ENCODE data around the gene NR6A1. TPM values are rescaled to one million over a fixed set of nuclear protein-coding genes. Genes with fewer than 3 reads are reported as not detected.

The NR6A1 gene
- total and polyA plus RNA-seq, 2 experiments from 2014 or later, result 44.2 to 139 TPM

- TF ChIP-seq, protein P1, sequence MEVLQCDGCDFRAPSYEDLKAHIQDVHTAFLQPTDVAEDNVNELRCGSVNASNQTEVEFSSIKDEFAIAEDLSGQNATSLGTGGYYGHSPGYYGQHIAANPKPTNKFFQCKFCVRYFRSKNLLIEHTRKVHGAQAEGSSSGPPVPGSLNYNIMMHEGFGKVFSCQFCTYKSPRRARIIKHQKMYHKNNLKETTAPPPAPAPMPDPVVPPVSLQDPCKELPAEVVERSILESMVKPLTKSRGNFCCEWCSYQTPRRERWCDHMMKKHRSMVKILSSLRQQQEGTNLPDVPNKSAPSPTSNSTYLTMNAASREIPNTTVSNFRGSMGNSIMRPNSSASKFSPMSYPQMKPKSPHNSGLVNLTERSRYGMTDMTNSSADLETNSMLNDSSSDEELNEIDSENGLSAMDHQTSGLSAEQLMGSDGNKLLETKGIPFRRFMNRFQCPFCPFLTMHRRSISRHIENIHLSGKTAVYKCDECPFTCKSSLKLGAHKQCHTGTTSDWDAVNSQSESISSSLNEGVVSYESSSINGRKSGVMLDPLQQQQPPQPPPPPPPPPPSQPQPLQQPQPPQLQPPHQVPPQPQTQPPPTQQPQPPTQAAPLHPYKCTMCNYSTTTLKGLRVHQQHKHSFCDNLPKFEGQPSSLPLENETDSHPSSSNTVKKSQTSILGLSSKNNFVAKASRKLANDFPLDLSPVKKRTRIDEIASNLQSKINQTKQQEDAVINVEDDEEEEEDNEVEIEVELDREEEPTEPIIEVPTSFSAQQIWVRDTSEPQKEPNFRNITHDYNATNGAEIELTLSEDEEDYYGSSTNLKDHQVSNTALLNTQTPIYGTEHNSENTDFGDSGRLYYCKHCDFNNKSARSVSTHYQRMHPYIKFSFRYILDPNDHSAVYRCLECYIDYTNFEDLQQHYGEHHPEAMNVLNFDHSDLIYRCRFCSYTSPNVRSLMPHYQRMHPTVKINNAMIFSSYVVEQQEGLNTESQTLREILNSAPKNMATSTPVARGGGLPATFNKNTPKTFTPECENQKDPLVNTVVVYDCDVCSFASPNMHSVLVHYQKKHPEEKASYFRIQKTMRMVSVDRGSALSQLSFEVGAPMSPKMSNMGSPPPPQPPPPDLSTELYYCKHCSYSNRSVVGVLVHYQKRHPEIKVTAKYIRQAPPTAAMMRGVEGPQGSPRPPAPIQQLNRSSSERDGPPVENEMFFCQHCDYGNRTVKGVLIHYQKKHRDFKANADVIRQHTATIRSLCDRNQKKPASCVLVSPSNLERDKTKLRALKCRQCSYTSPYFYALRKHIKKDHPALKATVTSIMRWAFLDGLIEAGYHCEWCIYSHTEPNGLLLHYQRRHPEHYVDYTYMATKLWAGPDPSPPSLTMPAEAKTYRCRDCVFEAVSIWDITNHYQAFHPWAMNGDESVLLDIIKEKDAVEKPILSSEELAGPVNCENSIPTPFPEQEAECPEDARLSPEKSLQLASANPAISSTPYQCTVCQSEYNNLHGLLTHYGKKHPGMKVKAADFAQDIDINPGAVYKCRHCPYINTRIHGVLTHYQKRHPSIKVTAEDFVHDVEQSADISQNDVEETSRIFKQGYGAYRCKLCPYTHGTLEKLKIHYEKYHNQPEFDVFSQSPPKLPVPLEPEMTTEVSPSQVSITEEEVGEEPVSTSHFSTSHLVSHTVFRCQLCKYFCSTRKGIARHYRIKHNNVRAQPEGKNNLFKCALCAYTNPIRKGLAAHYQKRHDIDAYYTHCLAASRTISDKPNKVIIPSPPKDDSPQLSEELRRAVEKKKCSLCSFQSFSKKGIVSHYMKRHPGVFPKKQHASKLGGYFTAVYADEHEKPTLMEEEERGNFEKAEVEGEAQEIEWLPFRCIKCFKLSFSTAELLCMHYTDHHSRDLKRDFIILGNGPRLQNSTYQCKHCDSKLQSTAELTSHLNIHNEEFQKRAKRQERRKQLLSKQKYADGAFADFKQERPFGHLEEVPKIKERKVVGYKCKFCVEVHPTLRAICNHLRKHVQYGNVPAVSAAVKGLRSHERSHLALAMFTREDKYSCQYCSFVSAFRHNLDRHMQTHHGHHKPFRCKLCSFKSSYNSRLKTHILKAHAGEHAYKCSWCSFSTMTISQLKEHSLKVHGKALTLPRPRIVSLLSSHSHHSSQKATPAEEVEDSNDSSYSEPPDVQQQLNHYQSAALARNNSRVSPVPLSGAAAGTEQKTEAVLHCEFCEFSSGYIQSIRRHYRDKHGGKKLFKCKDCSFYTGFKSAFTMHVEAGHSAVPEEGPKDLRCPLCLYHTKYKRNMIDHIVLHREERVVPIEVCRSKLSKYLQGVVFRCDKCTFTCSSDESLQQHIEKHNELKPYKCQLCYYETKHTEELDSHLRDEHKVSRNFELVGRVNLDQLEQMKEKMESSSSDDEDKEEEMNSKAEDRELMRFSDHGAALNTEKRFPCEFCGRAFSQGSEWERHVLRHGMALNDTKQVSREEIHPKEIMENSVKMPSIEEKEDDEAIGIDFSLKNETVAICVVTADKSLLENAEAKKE (CRISPR knock-in tag; IDR thresholded peaks at IDR 0.05), result no peak
- TF ChIP-seq, protein P2, sequence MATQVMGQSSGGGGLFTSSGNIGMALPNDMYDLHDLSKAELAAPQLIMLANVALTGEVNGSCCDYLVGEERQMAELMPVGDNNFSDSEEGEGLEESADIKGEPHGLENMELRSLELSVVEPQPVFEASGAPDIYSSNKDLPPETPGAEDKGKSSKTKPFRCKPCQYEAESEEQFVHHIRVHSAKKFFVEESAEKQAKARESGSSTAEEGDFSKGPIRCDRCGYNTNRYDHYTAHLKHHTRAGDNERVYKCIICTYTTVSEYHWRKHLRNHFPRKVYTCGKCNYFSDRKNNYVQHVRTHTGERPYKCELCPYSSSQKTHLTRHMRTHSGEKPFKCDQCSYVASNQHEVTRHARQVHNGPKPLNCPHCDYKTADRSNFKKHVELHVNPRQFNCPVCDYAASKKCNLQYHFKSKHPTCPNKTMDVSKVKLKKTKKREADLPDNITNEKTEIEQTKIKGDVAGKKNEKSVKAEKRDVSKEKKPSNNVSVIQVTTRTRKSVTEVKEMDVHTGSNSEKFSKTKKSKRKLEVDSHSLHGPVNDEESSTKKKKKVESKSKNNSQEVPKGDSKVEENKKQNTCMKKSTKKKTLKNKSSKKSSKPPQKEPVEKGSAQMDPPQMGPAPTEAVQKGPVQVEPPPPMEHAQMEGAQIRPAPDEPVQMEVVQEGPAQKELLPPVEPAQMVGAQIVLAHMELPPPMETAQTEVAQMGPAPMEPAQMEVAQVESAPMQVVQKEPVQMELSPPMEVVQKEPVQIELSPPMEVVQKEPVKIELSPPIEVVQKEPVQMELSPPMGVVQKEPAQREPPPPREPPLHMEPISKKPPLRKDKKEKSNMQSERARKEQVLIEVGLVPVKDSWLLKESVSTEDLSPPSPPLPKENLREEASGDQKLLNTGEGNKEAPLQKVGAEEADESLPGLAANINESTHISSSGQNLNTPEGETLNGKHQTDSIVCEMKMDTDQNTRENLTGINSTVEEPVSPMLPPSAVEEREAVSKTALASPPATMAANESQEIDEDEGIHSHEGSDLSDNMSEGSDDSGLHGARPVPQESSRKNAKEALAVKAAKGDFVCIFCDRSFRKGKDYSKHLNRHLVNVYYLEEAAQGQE (IDR thresholded peaks at IDR 0.05; ENCODE audit: unreplicated experiment), result no peak
- no peak for TF ChIP-seq ZNF331 (CRISPR knock-in tag; IDR thresholded peaks at IDR 0.05; ENCODE audit: low read depth)
- no peak for TF ChIP-seq ETS1 (IDR thresholded peaks at IDR 0.05)
- TF ChIP-seq, protein P3, sequence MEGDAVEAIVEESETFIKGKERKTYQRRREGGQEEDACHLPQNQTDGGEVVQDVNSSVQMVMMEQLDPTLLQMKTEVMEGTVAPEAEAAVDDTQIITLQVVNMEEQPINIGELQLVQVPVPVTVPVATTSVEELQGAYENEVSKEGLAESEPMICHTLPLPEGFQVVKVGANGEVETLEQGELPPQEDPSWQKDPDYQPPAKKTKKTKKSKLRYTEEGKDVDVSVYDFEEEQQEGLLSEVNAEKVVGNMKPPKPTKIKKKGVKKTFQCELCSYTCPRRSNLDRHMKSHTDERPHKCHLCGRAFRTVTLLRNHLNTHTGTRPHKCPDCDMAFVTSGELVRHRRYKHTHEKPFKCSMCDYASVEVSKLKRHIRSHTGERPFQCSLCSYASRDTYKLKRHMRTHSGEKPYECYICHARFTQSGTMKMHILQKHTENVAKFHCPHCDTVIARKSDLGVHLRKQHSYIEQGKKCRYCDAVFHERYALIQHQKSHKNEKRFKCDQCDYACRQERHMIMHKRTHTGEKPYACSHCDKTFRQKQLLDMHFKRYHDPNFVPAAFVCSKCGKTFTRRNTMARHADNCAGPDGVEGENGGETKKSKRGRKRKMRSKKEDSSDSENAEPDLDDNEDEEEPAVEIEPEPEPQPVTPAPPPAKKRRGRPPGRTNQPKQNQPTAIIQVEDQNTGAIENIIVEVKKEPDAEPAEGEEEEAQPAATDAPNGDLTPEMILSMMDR (conservative IDR thresholded peaks at IDR 0.05; ENCODE audit: low read depth in 2 of 2), result no peak
- TF ChIP-seq ZNF114 (CRISPR knock-in tag; IDR thresholded peaks at IDR 0.05), result no peak
Observed at GRCh38 chr9:124541824-124542223, 229.3 kb downstream of the NR6A1 start (continued).
